Gastroesophageal sphincter (tissue), 4 donors: ENCODE data around the gene PDE11A. TPM values are rescaled to one million over a fixed set of nuclear protein-coding genes. Genes with fewer than 3 reads are reported as not detected.
A peak's percentile ranks its signal among the peaks of the same experiment; 100 is the strongest.

ENCODE experiments used
- ATAC-seq: fragments of 150-250 bp; one replicate; pipeline ENCODE4 v1.9.1; 2016; ENCODE audit warnings: mild to moderate bottlenecking, moderate library complexity
- H3K27ac ChIP-seq, 4 donors: fragments of 200-600 bp; sonication (generic) in 3 of 4; 1 replicate in 3 of 4; 2 replicates in 1 of 4; pipeline ENCODE4 v1.5.1; 2016 to 2019
- H3K27me3 ChIP-seq: fragments of 200-600 bp; sonication (generic); one replicate; pipeline ENCODE4 v1.5.1; 2019
- H3K36me3 ChIP-seq, 2 donors: fragments of 200-600 bp; sonication (generic); one replicate each; pipeline ENCODE4 v1.5.1; 2019; ENCODE audit warnings: control low read depth in 1 of 2
- H3K4me1 ChIP-seq, 3 donors: fragments of 200-600 bp; sonication (generic); 1 replicate in 2 of 3; 2 replicates in 1 of 3; pipeline ENCODE4 v1.5.1; 2016 to 2019; ENCODE audit warnings: control low read depth in 2 of 3
- H3K4me3 ChIP-seq, 2 donors: fragments of 200-600 bp; sonication (generic); one replicate each; pipeline ENCODE4 v1.5.1; 2019; ENCODE audit warnings: mild to moderate bottlenecking in 1 of 2, moderate library complexity in 1 of 2
- H3K9me3 ChIP-seq, 3 donors: fragments of 200-600 bp; sonication (generic); one replicate each; pipeline ENCODE4 v1.5.1; 2017 to 2019; ENCODE audit warnings: control low read depth in 2 of 3
- EP300 ChIP-seq: sonication (generic); formaldehyde crosslinking; IDR thresholded peaks from one replicate; pipeline ENCODE4 v1.6.1; 2017; ENCODE audit warnings: antibody characterized with exemption, mild to moderate bottlenecking
- POLR2A ChIP-seq, 2 donors: fragments of 450-650 bp; IDR thresholded peaks; one replicate each; pipeline ENCODE4 v1.6.1; 2017; ENCODE audit warnings: antibody characterized with exemption in 2 of 2, mild to moderate bottlenecking in 2 of 2, moderate library complexity in 1 of 2
- POLR2AphosphoS5 ChIP-seq: sonication (generic); formaldehyde crosslinking; IDR thresholded peaks from one replicate; pipeline ENCODE4 v1.6.1; 2017; ENCODE audit warnings: antibody characterized with exemption
- WGBS, 2 donors: methylation state at CpG; one replicate each; pipeline ENCODE4 v1.1.5; 2018; ENCODE audit warnings: low coverage in 1 of 2; 5-methylcytosine and 5-hydroxymethylcytosine counted together
- total RNA-seq, 4 donors: library from RNA; depleted of rRNA; stranded (reverse); fragments of >200 nt; gene quantifications; one replicate each; pipeline ENCODE4 v1.1.0, GENCODE V29; 2016
- TF ChIP-seq, protein P1 (sequence below), 4 experiments: fragments of 200-600 bp in 2 of 4; fragments of 450-650 bp in 2 of 4; sonication (generic) in 1 of 4; IDR thresholded peaks; one replicate each; pipeline ENCODE4 v1.5.1; 2017 to 2019; ENCODE audit warnings: antibody characterized with exemption in 4 of 4, mild to moderate bottlenecking in 2 of 4, moderate library complexity in 2 of 4

Gene PDE11A
- total RNA-seq, 4 donors from 2014 or later: 0.13 to 1.9 (median 0.16) TPM; not detected in 1

- H3K4me3 ChIP-seq: no peak overlapping the region
- no peaks in the 10 kb centered on the region for H3K4me1 ChIP-seq
- no peaks in the 10 kb centered on the region for H3K36me3 ChIP-seq
- no peaks in the 10 kb centered on the region for H3K9me3 ChIP-seq
- TF ChIP-seq POLR2A (IDR thresholded peaks at IDR 0.05): no peak
- no peak for TF ChIP-seq POLR2AphosphoS5
- TF ChIP-seq EP300: no peak
- TF ChIP-seq, protein P1, sequence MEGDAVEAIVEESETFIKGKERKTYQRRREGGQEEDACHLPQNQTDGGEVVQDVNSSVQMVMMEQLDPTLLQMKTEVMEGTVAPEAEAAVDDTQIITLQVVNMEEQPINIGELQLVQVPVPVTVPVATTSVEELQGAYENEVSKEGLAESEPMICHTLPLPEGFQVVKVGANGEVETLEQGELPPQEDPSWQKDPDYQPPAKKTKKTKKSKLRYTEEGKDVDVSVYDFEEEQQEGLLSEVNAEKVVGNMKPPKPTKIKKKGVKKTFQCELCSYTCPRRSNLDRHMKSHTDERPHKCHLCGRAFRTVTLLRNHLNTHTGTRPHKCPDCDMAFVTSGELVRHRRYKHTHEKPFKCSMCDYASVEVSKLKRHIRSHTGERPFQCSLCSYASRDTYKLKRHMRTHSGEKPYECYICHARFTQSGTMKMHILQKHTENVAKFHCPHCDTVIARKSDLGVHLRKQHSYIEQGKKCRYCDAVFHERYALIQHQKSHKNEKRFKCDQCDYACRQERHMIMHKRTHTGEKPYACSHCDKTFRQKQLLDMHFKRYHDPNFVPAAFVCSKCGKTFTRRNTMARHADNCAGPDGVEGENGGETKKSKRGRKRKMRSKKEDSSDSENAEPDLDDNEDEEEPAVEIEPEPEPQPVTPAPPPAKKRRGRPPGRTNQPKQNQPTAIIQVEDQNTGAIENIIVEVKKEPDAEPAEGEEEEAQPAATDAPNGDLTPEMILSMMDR (IDR thresholded peaks at IDR 0.05): no peak
- peaks cover 4% of the 10 kb centered on the region for H3K27me3 ChIP-seq
- 78 to 81% methylated on average over 7 to 11 of the region's 13 CpGs for WGBS, 2 donors
- no peak overlapping the region for H3K27ac ChIP-seq
- no peak for ATAC-seq
Observed at GRCh38 chr2:177727577-177728398, 344.8 kb downstream of the PDE11A start.

GRCh38 chr2:177726931-177727348, 345.6 kb downstream of the PDE11A start:
- TF ChIP-seq POLR2AphosphoS5: no peak
- TF ChIP-seq, protein P1 (IDR thresholded peaks at IDR 0.05): no peak
- TF ChIP-seq POLR2A (IDR thresholded peaks at IDR 0.05): no peak
- TF ChIP-seq EP300: no peak
- WGBS, 2 donors: 40 to 74% methylated on average over 3 to 5 of the region's 5 CpGs
- Histone ChIP-seq H3K4me3 (no peak overlapping the region), H3K27me3 (peaks cover 4% of the 10 kb centered on the region), H3K27ac (no peak overlapping the region), H3K4me1 (no peaks in the 10 kb centered on the region), H3K36me3 (no peaks in the 10 kb centered on the region), H3K9me3 (no peaks in the 10 kb centered on the region)
- no peak for ATAC-seq

DNA sequence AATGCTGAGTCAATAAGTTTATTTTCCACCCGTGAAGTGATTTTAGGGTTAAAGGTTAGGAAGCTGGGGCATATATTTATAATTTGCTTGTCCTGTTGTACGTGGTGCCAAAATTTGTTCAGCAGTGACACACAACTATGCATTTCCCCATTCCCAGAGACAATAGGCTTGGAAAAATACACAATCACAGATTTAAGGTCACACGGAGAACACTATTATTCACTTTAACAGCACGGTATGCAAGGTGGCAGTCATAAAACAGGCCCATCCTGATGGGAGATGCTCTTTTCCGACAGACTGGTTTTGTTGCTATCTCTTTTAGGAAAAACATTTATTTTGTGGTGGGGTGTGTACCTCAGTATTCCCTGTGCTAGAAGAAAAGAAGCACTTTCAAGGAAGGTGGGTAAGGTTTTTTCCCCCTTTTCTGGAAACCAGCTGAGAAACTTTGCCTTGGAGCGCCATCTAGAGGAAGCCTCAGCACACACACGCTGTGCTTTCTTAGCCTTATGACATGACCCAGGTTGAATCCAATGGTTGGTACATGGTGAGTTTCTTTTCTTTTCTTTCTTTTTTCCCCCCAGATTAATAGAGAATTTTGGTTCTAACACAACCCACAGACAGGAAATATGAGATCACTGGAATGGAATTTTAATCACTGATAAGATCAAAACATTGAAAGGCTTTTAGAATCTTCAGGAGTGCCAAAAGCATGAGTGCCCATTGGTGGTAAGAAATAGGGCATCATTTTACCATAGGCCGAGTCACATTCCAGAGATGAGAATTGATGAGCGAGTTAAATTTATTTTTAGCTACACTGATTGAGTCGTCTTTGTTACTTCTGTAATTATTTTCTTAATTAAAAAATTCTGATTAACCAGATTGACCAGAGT, 347.9 kb downstream of the PDE11A start:
- Histone ChIP-seq H3K4me3 (no peak overlapping the region), H3K27ac (no peak overlapping the region), H3K9me3 (no peaks in the 10 kb centered on the region), H3K36me3 (no peaks in the 10 kb centered on the region), H3K4me1 (no peaks in the 10 kb centered on the region), H3K27me3 (peaks cover 4% of the 10 kb centered on the region)
- WGBS, 2 donors: 36 to 46% methylated on average over 8 to 10 of the region's 10 CpGs
- ATAC-seq: no peak
- TF ChIP-seq EP300 (no peak), POLR2AphosphoS5 (no peak), POLR2A (IDR thresholded peaks at IDR 0.05) (no peak)
- TF ChIP-seq, protein P1 (IDR thresholded peaks at IDR 0.05): peak; percentile 43 to 80 (median 68)

DNA sequence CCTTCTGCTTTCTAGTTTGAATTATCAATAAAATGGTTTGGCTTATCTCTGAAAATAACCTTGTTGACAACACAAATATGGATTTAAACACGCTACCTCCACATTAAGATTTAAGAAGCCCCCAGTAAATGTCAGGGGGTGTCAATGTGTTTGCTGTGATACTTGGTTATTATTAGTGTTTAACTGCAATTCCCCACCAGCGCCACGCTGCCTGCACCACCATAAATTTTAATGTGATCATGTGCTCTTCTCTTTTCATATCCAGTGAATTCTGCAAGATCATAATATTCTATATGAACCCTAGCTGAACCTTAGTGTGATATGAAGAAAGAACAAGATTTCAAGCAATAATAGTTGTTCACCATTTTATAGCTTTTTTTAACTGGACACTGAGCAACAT, 349.3 kb downstream of the PDE11A start:
- Histone ChIP-seq H3K9me3 (no peaks in the 10 kb centered on the region), H3K4me3 (no peak overlapping the region), H3K36me3 (no peaks in the 10 kb centered on the region), H3K4me1 (no peaks in the 10 kb centered on the region), H3K27me3 (peaks cover 4% of the 10 kb centered on the region), H3K27ac (no peak overlapping the region)
- WGBS, 2 donors: 89 to 96% methylated on average over 3 of the region's 3 CpGs
- no peak for ATAC-seq
- TF ChIP-seq POLR2A (IDR thresholded peaks at IDR 0.05): no peak
- no peak for TF ChIP-seq POLR2AphosphoS5
- TF ChIP-seq, protein P1 (IDR thresholded peaks at IDR 0.05): no peak
- no peak for TF ChIP-seq EP300
